OCI-M2 (cell line): ENCODE measurements around the gene CDKN2B.
"Not testable (repeated sequence)": the region's sequence is repeated elsewhere in the genome, so short reads cannot be mapped to it uniquely, and the experiment has no call there.

Experiments
- DNase-seq: peaks from one replicate; lab custom pipeline; 2025; ENCODE audit not compliant: unreplicated experiment; lab: John Stamatoyannopoulos, UW

The CDKN2B gene

GRCh38 chr9:22008717-22009505 is at the start of gene CDKN2B:
CDKN2B (minus strand) TSS chr9:22009305; CDS start chr9:22008953, 352 bp downstream.
- DNase-seq: peak; percentile 60

GRCh38 chr9:22057972-22058371 is 48.9 kb upstream of the CDKN2B start:
- DNase-seq: not testable (repeated sequence)

GRCh38 chr9:22056402-22056801 is 47.3 kb upstream of the CDKN2B start:
- no peak for DNase-seq

GRCh38 chr9:22055090-22055489 is 46.0 kb upstream of the CDKN2B start:
- DNase-seq: no peak

- DNase-seq: no peak
These were observed 45.4 kb upstream of the CDKN2B start for GRCh38 chr9:22054529-22054928.

GRCh38 chr9:22054076-22054475 is 45.0 kb upstream of the CDKN2B start:
- no peak for DNase-seq

- no peak for DNase-seq
These were observed 44.1 kb upstream of the CDKN2B start for GRCh38 chr9:22053178-22053577.

- DNase-seq: no peak
These were observed 43.4 kb upstream of the CDKN2B start for GRCh38 chr9:22052376-22052945.

- no peak for DNase-seq
These were observed 41.8 kb upstream of the CDKN2B start for GRCh38 chr9:22050924-22051323.

- DNase-seq: no peak
These were observed 40.3 kb upstream of the CDKN2B start for GRCh38 chr9:22049411-22049810.

GRCh38 chr9:22047596-22047995 is 38.5 kb upstream of the CDKN2B start:
- no peak for DNase-seq

GRCh38 chr9:22046243-22046885 is 37.3 kb upstream of the CDKN2B start:
- no peak for DNase-seq

- DNase-seq: no peak
These were observed 36.3 kb upstream of the CDKN2B start for GRCh38 chr9:22045423-22045822.

GRCh38 chr9:22044583-22044982 is 35.5 kb upstream of the CDKN2B start:
- DNase-seq: no peak

- DNase-seq: no peak
These were observed 34.8 kb upstream of the CDKN2B start for GRCh38 chr9:22043928-22044327.

- no peak for DNase-seq
These were observed 32.7 kb upstream of the CDKN2B start for GRCh38 chr9:22041775-22042174.

- DNase-seq: no peak
These were observed 32.2 kb upstream of the CDKN2B start for GRCh38 chr9:22041344-22041743.

GRCh38 chr9:22040760-22041159 is 31.7 kb upstream of the CDKN2B start:
- DNase-seq: no peak

- no peak for DNase-seq
These were observed 30.2 kb upstream of the CDKN2B start for GRCh38 chr9:22039258-22039657.

- no peak for DNase-seq
These were observed 29.0 kb upstream of the CDKN2B start for GRCh38 chr9:22037954-22038690.

GRCh38 chr9:22036866-22037626 is 27.9 kb upstream of the CDKN2B start:
- no peak for DNase-seq
